ENCODE data around the gene CLDN20. TPM values are rescaled to one million over a fixed set of nuclear protein-coding genes. Genes with fewer than 3 reads are reported as not detected.

CLDN20 gene
- total RNA-seq, 2 experiments from 2014 or later, result not detected

DNA sequence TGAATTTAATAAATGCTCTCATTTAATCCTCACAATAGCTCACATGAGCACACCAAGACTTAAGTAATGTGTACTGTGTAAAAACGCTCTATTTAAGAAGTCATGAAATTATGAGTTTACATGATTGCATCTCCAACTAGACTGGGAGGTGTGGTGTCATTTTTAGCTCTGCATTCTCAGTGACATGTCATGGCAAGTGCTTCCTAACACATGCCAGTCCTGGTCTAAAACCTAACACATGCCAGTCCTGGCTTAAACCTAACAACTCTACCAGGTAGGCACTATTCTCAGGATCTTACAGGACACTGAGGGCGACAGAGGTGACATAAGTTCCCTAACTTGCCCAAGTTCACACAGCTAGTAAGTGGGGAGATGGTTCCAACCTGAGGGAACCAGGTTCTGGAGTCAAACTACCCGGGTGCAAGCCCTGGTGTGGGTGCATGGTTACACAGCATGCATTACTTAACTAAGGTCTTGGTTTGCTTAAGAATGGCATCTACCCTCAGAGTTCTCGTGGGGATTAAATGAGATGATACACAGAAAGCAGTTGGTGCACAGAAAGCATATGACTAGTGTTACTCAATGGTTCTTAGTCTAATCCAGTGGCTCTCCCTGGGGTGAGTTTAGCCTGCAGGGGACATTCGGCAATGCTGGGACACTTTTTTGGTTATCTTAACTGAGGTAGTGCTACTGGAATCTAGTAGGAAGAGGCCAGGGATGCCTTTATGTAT, 14.7 kb downstream of the CLDN20 start:
- no peak overlapping the region for H3K4me3 Mint-ChIP-seq
- POLR2A ChIA-PET, result interaction anchor here (1.5 kb wide), 1 partner anchor 21 kb away, joined by 3 read pairs; no protein-coding TSS in a partner anchor
- no peaks in the 10 kb centered on the region for H3K9me3 Mint-ChIP-seq
- peaks cover 2% of the 10 kb centered on the region for H3K4me1 Mint-ChIP-seq
- no peak for DNase-seq
- CTCF ChIA-PET, result no interaction called here
- H3K27ac Mint-ChIP-seq, result no peak overlapping the region
- no peaks in the 10 kb centered on the region for H3K27me3 Mint-ChIP-seq
- peaks cover 37% of the 10 kb centered on the region for H3K36me3 Mint-ChIP-seq (ENCODE audit: low read depth)

DNA sequence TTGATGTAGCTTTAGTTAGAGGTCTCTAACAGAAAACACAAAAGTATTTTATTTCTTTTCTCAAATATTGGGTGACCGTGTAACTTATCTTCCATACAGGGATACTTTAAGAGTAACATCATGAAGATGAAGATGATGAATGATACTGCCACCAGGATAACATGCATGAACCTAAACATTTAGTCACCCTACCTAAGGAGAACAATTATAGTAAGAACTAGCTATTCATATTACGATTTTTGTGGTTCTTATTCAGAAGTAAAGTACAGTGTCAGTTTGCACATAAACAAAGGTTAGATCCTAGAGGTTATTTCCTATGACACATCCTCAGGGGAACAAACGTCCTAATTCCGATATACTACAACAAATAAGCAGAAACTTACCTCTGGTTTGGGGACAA, 21.0 kb downstream of the CLDN20 start:
- CTCF ChIA-PET, result interaction anchor here (0.8 to 1.6 kb wide), 2 partner anchors 15 to 96 kb away, joined by 3 read pairs; no protein-coding TSS in a partner anchor
- no peaks in the 10 kb centered on the region for H3K4me1 Mint-ChIP-seq
- peaks cover 44% of the 10 kb centered on the region for H3K36me3 Mint-ChIP-seq (ENCODE audit: low read depth)
- no peak overlapping the region for H3K27ac Mint-ChIP-seq
- H3K4me3 Mint-ChIP-seq, result no peak overlapping the region
- H3K27me3 Mint-ChIP-seq, result no peaks in the 10 kb centered on the region
- H3K9me3 Mint-ChIP-seq, result no peaks in the 10 kb centered on the region
- DNase-seq, result no peak
- POLR2A ChIA-PET, result no interaction called here

DNA sequence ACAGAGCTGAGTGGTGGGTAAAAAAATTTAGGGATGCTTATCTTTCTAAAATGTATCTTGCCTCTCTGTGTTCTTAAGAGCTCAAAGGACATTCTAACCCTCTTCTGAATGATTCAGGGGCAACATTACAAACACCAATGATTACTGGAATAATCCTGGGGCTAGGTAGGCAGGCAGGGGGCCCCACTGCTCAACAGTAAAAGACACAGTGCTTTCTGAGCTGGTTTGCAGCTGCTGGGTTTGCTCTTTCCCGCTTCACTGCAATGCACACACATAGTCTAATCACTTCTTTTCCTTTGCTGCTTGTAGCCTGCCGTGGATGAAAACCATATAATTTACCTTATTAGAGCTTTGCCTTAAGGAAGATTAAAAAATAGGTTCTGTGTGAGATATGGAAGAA, 23.9 kb downstream of the CLDN20 start:
- Mint-ChIP-seq H3K4me1 (peaks cover 8% of the 10 kb centered on the region), H3K27ac (no peak overlapping the region), H3K27me3 (no peaks in the 10 kb centered on the region), H3K9me3 (no peaks in the 10 kb centered on the region), H3K36me3 (ENCODE audit: low read depth) (peaks cover 52% of the 10 kb centered on the region), H3K4me3 (no peak overlapping the region)
- DNase-seq, result no peak
- POLR2A ChIA-PET, result no interaction called here
- CTCF ChIA-PET, result interaction anchor here (0.6 to 2.2 kb wide), 3 partner anchors 11 to 85 kb away, joined by 3 to 6 read pairs (median 3); no protein-coding TSS in a partner anchor

DNA sequence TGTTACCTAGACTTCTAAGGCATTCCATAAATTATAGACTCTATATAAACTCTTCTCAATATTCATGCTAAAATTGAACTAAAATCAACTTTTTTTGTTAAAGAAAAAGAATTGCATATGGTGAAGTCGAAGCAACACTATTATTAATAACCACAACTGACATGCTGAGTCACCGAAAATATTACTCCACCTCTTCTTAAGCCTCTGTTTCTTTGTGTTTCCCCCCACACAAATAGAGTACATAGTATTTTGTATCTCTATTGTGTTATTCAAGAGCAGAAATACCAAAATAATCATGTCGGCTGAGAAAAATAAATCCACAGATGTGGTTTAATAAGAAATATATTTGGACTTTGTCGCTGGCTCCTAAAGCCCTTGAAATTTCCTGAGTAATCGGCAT, 26.7 kb downstream of the CLDN20 start:
- no peak for DNase-seq
- H3K4me1 Mint-ChIP-seq, result peaks cover 8% of the 10 kb centered on the region
- no peak overlapping the region for H3K27ac Mint-ChIP-seq
- no peaks in the 10 kb centered on the region for H3K27me3 Mint-ChIP-seq
- ChIA-PET POLR2A (no interaction called here), CTCF (no interaction called here)
- no peak overlapping the region for H3K4me3 Mint-ChIP-seq
- H3K36me3 Mint-ChIP-seq (ENCODE audit: low read depth), result peaks cover 47% of the 10 kb centered on the region
- no peaks in the 10 kb centered on the region for H3K9me3 Mint-ChIP-seq

DNA sequence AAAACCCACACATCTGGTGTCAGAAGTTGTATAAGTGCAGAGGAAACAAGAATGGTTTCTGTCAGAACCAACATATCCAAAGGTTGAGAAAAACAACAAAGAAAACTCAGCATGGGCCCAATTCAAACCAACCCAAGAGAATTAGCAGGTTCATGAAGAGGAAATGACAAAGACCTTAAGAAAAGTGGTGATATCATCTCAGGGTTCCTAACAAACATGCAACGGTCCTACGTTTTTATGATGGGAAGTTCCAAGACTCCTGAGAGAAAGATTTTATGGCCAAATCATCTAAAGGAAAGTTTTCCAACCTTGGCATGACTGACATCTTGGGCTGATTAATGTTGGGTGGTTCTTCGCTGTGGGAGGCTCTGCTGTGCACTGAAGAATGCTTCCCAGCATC, 27.5 kb downstream of the CLDN20 start:
- no peak overlapping the region for H3K4me3 Mint-ChIP-seq
- H3K27me3 Mint-ChIP-seq, result no peaks in the 10 kb centered on the region
- ChIA-PET CTCF (interaction anchor here (1.1 kb wide), 1 partner anchor 9 kb away, joined by 5 read pairs; no protein-coding TSS in a partner anchor), POLR2A (no interaction called here)
- DNase-seq, result no peak
- peaks cover 8% of the 10 kb centered on the region for H3K4me1 Mint-ChIP-seq
- H3K9me3 Mint-ChIP-seq, result no peaks in the 10 kb centered on the region
- H3K36me3 Mint-ChIP-seq (ENCODE audit: low read depth), result peaks cover 48% of the 10 kb centered on the region
- H3K27ac Mint-ChIP-seq, result no peak overlapping the region

DNA sequence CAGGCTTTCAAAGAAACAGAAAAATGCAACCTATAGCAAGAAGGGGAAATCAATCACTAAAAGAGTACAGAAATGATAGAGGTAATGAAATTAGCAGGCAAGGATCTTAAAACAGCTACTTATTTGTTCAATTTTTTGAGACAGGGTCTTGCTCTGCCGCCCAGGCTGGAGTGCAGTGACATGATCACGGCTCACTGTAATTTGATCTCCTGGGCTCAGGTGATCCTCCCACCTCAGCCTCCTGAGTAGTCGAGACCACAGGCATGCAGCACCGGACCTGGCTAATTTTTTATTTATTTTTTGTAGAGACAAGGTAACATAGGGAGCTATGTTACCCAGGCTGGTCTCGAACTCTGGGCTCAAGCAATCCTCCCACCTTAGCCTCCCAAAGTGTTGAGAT, 28.9 kb downstream of the CLDN20 start:
- Mint-ChIP-seq H3K4me3 (no peak overlapping the region), H3K36me3 (ENCODE audit: low read depth) (peaks cover 58% of the 10 kb centered on the region), H3K27ac (no peak overlapping the region), H3K9me3 (no peaks in the 10 kb centered on the region), H3K27me3 (no peaks in the 10 kb centered on the region), H3K4me1 (peaks cover 12% of the 10 kb centered on the region)
- ChIA-PET POLR2A (interaction anchor here (1.5 kb wide), 1 partner anchor 21 kb away, joined by 3 read pairs; no protein-coding TSS in a partner anchor), CTCF (no interaction called here)
- no peak for DNase-seq

DNA sequence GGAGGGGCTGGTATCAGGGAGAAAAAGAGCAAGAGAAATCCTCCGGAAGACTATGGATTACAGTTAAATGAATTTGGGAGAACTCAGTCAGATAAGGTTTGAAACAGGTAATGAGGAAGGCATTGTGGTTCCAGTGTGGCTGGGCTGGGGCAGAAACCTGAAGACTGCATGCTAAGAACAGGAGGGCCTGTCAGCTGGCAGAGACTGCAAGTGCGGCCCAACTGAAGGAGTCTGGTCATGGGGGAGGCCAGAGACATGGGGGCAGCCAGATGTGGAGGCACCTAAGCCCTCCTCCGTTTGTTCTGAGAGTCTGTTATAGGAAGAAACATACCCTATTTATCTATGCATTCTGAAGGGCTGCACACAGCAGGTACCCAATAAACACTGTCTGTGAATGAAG, 33.9 kb downstream of the CLDN20 start:
- CTCF ChIA-PET, result no interaction called here
- Mint-ChIP-seq H3K36me3 (ENCODE audit: low read depth) (peaks cover 38% of the 10 kb centered on the region), H3K9me3 (no peaks in the 10 kb centered on the region), H3K4me1 (peaks cover 4% of the 10 kb centered on the region), H3K27ac (no peak overlapping the region), H3K4me3 (no peak overlapping the region), H3K27me3 (no peaks in the 10 kb centered on the region)
- POLR2A ChIA-PET, result no interaction called here
- no peak for DNase-seq

DNA sequence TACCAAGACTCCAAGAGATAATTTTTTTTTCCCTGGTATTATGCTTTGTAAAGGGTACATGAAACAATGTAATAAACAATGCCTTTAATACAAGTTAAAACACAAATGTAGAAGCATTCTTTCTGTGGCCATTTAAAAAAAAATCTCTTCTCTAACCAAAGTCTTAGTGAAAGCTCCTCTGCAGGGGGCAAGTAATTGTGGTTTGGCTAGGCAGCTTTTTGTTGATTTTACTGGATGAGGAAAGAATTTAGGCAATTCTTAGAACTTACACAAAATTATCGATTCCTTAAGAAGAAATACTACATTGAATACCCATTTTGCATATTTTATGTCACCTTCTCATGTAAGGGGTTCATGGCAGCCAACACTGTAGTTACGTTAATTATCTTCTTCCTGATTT, 38.1 kb downstream of the CLDN20 start:
- Mint-ChIP-seq H3K27me3 (no peaks in the 10 kb centered on the region), H3K4me3 (no peak overlapping the region), H3K9me3 (no peaks in the 10 kb centered on the region), H3K4me1 (peaks cover 4% of the 10 kb centered on the region), H3K27ac (no peak overlapping the region), H3K36me3 (ENCODE audit: low read depth) (peaks cover 38% of the 10 kb centered on the region)
- CTCF ChIA-PET, result interaction anchor here (1.9 kb wide), 1 partner anchor 13 kb away, joined by 4 read pairs; no protein-coding TSS in a partner anchor
- POLR2A ChIA-PET, result interaction anchor here (3.3 kb wide), 1 partner anchor 12 kb away, joined by 10 read pairs; no protein-coding TSS in a partner anchor
- no peak for DNase-seq

DNA sequence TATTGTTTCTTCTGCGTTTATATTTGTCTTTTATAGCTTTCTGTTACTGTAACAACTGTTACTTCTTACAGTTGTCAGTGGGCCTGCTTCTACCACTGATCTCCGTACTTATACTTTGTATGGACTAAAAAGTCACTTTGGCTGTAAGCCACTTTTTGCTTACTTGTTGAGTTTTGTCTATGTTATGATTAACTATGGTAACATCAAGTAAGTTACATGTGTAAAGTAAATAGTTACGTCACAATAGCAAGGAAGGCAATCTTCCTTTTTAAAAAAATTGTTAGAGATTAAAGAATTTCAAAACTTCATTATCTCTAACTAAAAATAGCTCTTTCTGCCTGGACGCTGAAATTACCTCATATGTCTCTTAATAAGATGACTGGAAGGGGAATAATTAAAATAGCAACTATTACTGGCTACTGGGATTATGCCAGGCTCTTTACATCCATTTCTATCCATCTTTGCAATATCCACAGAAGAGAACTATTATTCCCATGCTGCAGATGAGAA, 39.6 kb downstream of the CLDN20 start:
- no peak overlapping the region for H3K4me3 Mint-ChIP-seq
- peaks cover 3% of the 10 kb centered on the region for H3K4me1 Mint-ChIP-seq
- H3K27me3 Mint-ChIP-seq, result no peaks in the 10 kb centered on the region
- DNase-seq, result no peak
- no peak overlapping the region for H3K27ac Mint-ChIP-seq
- ChIA-PET CTCF (interaction anchor here (0.7 to 1.9 kb wide), 3 partner anchors 11 to 569 kb away, joined by 3 to 4 read pairs (median 4); no protein-coding TSS in a partner anchor), POLR2A (interaction anchor here (2.2 to 2.3 kb wide), 2 partner anchors 10 to 11 kb away, joined by 7 to 13 read pairs; no protein-coding TSS in a partner anchor)
- no peaks in the 10 kb centered on the region for H3K9me3 Mint-ChIP-seq
- H3K36me3 Mint-ChIP-seq (ENCODE audit: low read depth), result peaks cover 38% of the 10 kb centered on the region

DNA sequence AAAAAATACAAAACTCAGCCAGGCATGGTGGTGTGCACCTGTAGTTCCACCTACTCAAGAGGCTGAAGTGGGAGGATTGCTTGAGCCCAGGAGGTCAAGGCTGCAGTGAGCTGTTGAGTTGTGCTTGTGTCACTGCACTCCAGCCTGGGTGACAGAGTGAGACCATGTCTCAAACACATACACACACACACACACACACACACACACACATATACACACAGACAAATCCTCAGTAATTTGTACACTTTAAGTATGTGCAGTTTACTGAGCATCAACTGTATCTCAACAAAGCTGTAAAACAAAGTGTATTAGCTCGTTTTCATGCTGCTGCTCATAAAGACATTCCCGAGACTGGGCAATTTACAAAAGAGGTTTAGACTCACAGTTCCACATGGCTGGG, 43.1 kb downstream of the CLDN20 start:
- H3K9me3 Mint-ChIP-seq, result no peaks in the 10 kb centered on the region
- H3K36me3 Mint-ChIP-seq (ENCODE audit: low read depth), result peaks cover 49% of the 10 kb centered on the region
- H3K27ac Mint-ChIP-seq, result no peak overlapping the region
- no peak for DNase-seq
- no peaks in the 10 kb centered on the region for H3K27me3 Mint-ChIP-seq
- ChIA-PET POLR2A (no interaction called here), CTCF (interaction anchor here (0.9 to 1.4 kb wide), 3 partner anchors 8 to 129 kb away, joined by 3 to 4 read pairs (median 3); no protein-coding TSS in a partner anchor)
- H3K4me1 Mint-ChIP-seq, result peaks cover 21% of the 10 kb centered on the region
- no peak overlapping the region for H3K4me3 Mint-ChIP-seq

DNA sequence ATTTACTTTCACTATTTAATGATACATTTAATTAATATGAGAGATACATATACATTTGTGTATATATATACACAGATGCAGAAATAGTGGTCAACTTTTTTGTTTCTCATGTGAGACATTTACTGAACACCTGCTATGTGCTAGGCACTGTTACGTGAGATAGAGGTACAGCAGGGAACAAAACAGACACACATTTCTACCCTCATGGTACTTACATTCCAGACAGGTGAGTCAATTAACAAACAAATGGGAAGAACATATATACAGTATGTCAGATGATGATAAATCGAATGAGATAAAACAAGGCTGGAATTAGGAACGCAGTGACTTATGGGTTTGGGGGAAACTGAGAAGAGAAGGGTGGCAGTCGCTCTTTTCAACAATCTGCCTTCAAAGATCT, 45.3 kb downstream of the CLDN20 start:
- no peaks in the 10 kb centered on the region for H3K27me3 Mint-ChIP-seq
- no peak for DNase-seq
- H3K36me3 Mint-ChIP-seq (ENCODE audit: low read depth), result peaks cover 47% of the 10 kb centered on the region
- peaks cover 35% of the 10 kb centered on the region for H3K4me1 Mint-ChIP-seq
- CTCF ChIA-PET, result no interaction called here
- no peak overlapping the region for H3K27ac Mint-ChIP-seq
- no peaks in the 10 kb centered on the region for H3K9me3 Mint-ChIP-seq
- POLR2A ChIA-PET, result no interaction called here
- no peak overlapping the region for H3K4me3 Mint-ChIP-seq

DNA sequence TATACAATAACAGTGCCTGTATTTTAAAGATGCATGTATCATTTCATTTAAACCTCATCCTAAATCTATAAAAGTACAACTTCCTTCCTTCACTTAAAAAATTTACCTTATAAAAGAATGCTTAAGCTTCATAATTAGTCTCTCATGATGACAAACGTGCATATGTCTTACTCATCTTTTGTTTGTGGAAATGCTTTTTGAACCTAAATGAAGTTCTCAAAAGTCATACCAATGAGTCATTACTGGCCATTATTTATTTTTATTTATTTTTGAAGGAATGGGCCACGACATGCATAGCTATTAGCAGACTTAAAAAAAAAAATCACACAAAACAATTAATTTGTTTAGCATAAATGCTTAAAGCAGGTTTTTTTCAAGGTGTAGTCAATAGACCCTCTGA, 46.8 kb downstream of the CLDN20 start:
- H3K4me3 Mint-ChIP-seq, result no peak overlapping the region
- H3K27me3 Mint-ChIP-seq, result no peaks in the 10 kb centered on the region
- H3K4me1 Mint-ChIP-seq, result peaks cover 44% of the 10 kb centered on the region
- H3K27ac Mint-ChIP-seq, result no peak overlapping the region
- no peak for DNase-seq
- POLR2A ChIA-PET, result no interaction called here
- H3K9me3 Mint-ChIP-seq, result no peaks in the 10 kb centered on the region
- CTCF ChIA-PET, result interaction anchor here (0.7 kb wide), 1 partner anchor 888 kb away, joined by 3 read pairs; no protein-coding TSS in a partner anchor
- H3K36me3 Mint-ChIP-seq (ENCODE audit: low read depth), result peaks cover 41% of the 10 kb centered on the region

DNA sequence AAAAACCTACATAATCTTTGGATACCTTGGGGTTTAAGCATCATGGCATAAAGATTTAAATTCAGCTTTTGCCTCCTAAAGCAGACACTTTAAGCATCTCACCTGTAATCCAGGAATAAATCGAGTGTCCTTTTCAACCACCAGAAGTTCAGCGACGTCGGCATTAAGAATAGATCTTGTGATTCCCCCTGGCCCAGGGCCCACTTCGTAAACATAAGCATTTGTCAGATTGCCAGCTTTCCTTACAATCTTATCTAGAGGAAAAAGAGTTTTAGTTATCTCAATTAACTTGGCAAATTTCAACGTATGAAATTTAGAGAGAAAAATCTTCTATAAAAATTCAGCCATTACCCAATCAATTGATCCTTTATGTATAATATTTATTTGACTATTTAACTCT, 47.3 kb downstream of the CLDN20 start:
- Mint-ChIP-seq H3K4me3 (no peak overlapping the region), H3K4me1 (peaks cover 44% of the 10 kb centered on the region), H3K27me3 (no peaks in the 10 kb centered on the region), H3K27ac (no peak overlapping the region), H3K9me3 (no peaks in the 10 kb centered on the region), H3K36me3 (ENCODE audit: low read depth) (peaks cover 41% of the 10 kb centered on the region)
- POLR2A ChIA-PET, result interaction anchor here (1.6 kb wide), 1 partner anchor 140 kb away, joined by 5 read pairs; no protein-coding TSS in a partner anchor
- no peak for DNase-seq
- CTCF ChIA-PET, result interaction anchor here (0.6 to 0.7 kb wide), 2 partner anchors 888 to 1970 kb away, joined by 3 read pairs; no protein-coding TSS in a partner anchor

Measured in activated CD4-positive, alpha-beta memory T cell treated with anti-CD3 and anti-CD28 coated beads, Interleukin-2, amount 10 ng/mL, durations not matched to agents 7 days and 5 days (primary cell).